ENCODE results near the gene INPP1.

The INPP1 gene

GRCh38 chr2:190342611-190343010 is 778 bp upstream of the INPP1 start:
- Histone ChIP-seq H4K20me1 (ENCODE audit: control insufficient read depth, insufficient read depth, low read depth, low read length) (no peaks in the 10 kb centered on the region), H3K4me1 (ENCODE audit: control insufficient read depth, low read length) (peaks cover 29% of the 10 kb centered on the region), H3K79me2 (ENCODE audit: control insufficient read depth, low read length) (no peaks in the 10 kb centered on the region), H3K27ac (ENCODE audit: low read depth, low read length) (no peak overlapping the region), H3K27me3 (ENCODE audit: control insufficient read depth, low read length) (no peaks in the 10 kb centered on the region), H3K4me3 (ENCODE audit: low read length) (no peak overlapping the region), H3K36me3 (ENCODE audit: control insufficient read depth, low read length) (no peaks in the 10 kb centered on the region), H3F3A (ENCODE audit: control insufficient read depth, insufficient read depth) (peaks cover 4% of the 10 kb centered on the region), H3K4me2 (ENCODE audit: low read length) (no peak overlapping the region; the same call in 1 of the 2 replicates), H3K9me3 (ENCODE audit: control insufficient read depth, insufficient read depth, low read length) (no peaks in the 10 kb centered on the region), H3K9me2 (replicated peaks; ENCODE audit: control insufficient read depth, low read length) (no peaks in the 10 kb centered on the region)
- TF ChIP-seq CTCF (IDR thresholded peaks at IDR 0.05; ENCODE audit: low read depth, low read length, poor library complexity, severe bottlenecking) (no peak), EZH2phosphoT487 (IDR thresholded peaks at IDR 0.05; ENCODE audit: borderline replicate concordance, low read length) (no peak)

- TF ChIP-seq EZH2phosphoT487 (IDR thresholded peaks at IDR 0.05; ENCODE audit: borderline replicate concordance, low read length), result no peak
- no peak for TF ChIP-seq CTCF (IDR thresholded peaks at IDR 0.05; ENCODE audit: low read depth, low read length, poor library complexity, severe bottlenecking)
- H3K79me2 ChIP-seq (ENCODE audit: control insufficient read depth, low read length), result no peaks in the 10 kb centered on the region
- no peaks in the 10 kb centered on the region for H4K20me1 ChIP-seq (ENCODE audit: control insufficient read depth, insufficient read depth, low read depth, low read length)
- no peak overlapping the region for H3K27ac ChIP-seq (ENCODE audit: low read depth, low read length)
- H3K4me1 ChIP-seq (ENCODE audit: control insufficient read depth, low read length), result peaks cover 29% of the 10 kb centered on the region
- no peaks in the 10 kb centered on the region for H3K27me3 ChIP-seq (ENCODE audit: control insufficient read depth, low read length)
- no peaks in the 10 kb centered on the region for H3K9me3 ChIP-seq (ENCODE audit: control insufficient read depth, insufficient read depth, low read length)
- H3K9me2 ChIP-seq (replicated peaks; ENCODE audit: control insufficient read depth, low read length), result no peaks in the 10 kb centered on the region
- no peaks in the 10 kb centered on the region for H3K36me3 ChIP-seq (ENCODE audit: control insufficient read depth, low read length)
- H3K4me3 ChIP-seq (ENCODE audit: low read length), result peak overlapping the region; percentile 82
- H3K4me2 ChIP-seq (ENCODE audit: low read length), result peak overlapping the region; percentile 94
- H3F3A ChIP-seq (ENCODE audit: control insufficient read depth, insufficient read depth), result peaks cover 4% of the 10 kb centered on the region
These were observed 277 bp upstream of the INPP1 start for GRCh38 chr2:190343089-190343535.

- H3K4me1 ChIP-seq (ENCODE audit: control insufficient read depth, low read length), result peaks cover 29% of the 10 kb centered on the region
- H3K27ac ChIP-seq (ENCODE audit: low read depth, low read length), result no peak overlapping the region
- H3K79me2 ChIP-seq (ENCODE audit: control insufficient read depth, low read length), result no peaks in the 10 kb centered on the region
- H3K9me2 ChIP-seq (replicated peaks; ENCODE audit: control insufficient read depth, low read length), result no peaks in the 10 kb centered on the region
- peak overlapping the region; percentile 82 for H3K4me3 ChIP-seq (ENCODE audit: low read length)
- H3K36me3 ChIP-seq (ENCODE audit: control insufficient read depth, low read length), result no peaks in the 10 kb centered on the region
- H3K9me3 ChIP-seq (ENCODE audit: control insufficient read depth, insufficient read depth, low read length), result no peaks in the 10 kb centered on the region
- no peaks in the 10 kb centered on the region for H4K20me1 ChIP-seq (ENCODE audit: control insufficient read depth, insufficient read depth, low read depth, low read length)
- H3F3A ChIP-seq (ENCODE audit: control insufficient read depth, insufficient read depth), result peaks cover 4% of the 10 kb centered on the region
- peak overlapping the region; percentile 94 for H3K4me2 ChIP-seq (ENCODE audit: low read length)
- TF ChIP-seq CTCF (IDR thresholded peaks at IDR 0.05; ENCODE audit: low read depth, low read length, poor library complexity, severe bottlenecking) (peak; percentile 57), EZH2phosphoT487 (IDR thresholded peaks at IDR 0.05; ENCODE audit: borderline replicate concordance, low read length) (no peak)
- no peaks in the 10 kb centered on the region for H3K27me3 ChIP-seq (ENCODE audit: control insufficient read depth, low read length)
These were observed 963 bp downstream of the INPP1 start for GRCh38 chr2:190344276-190344827.

Measured in DOHH2 (cell line).